HepG2 (cell line): ENCODE measurements around the gene APIP. TPM values are rescaled to one million over a fixed set of nuclear protein-coding genes. Genes with fewer than 3 reads are reported as not detected.

Experiments used
- AHDC1 ChIP-seq: sonication (generic); formaldehyde crosslinking; IDR thresholded peaks from 2 replicates; pipeline ENCODE4 v1.5.1; 2020; ENCODE audit warnings: mild to moderate bottlenecking, missing genetic modification reagents, borderline replicate concordance
- BORCS8-MEF2B ChIP-seq: sonication (generic); formaldehyde crosslinking; IDR thresholded peaks from 2 replicates; pipeline ENCODE4 v1.8.0; 2022; ENCODE audit warnings: mild to moderate bottlenecking, missing genetic modification reagents
- BRD4 ChIP-seq: sonication (generic); formaldehyde crosslinking; IDR thresholded peaks from 2 replicates; pipeline ENCODE4 v1.4.0; 2020; ENCODE audit warnings: missing genetic modification reagents
- ELF3 ChIP-seq: IDR thresholded peaks from 2 replicates; pipeline ENCODE4 v1.6.1; 2016; ENCODE audit warnings: missing genetic modification reagents, missing compliant biosample characterization
- FOXA1 ChIP-seq, 2 experiments: fragments of 450-650 bp in 1 of 2; sonication (generic) in 1 of 2; formaldehyde crosslinking in 1 of 2; IDR thresholded peaks; 2 replicates each; pipeline versions ENCODE4 v1.4.0 to v1.6.1; 2016 to 2020; ENCODE audit warnings: missing genetic modification reagents in 1 of 2
- FOXA3 ChIP-seq: IDR thresholded peaks from 2 replicates; pipeline ENCODE4 v1.6.1; 2016; ENCODE audit warnings: missing genetic modification reagents, missing compliant biosample characterization
- GLI4 ChIP-seq: sonication (generic); formaldehyde crosslinking; IDR thresholded peaks from 2 replicates; pipeline ENCODE4 v1.5.1; 2020; ENCODE audit warnings: missing genetic modification reagents, mild to moderate bottlenecking, moderate library complexity, borderline replicate concordance
- HDAC6 ChIP-seq: fragments of 200-600 bp; sonication (generic); IDR thresholded peaks from 2 replicates; pipeline ENCODE4 v1.7.0; 2017; ENCODE audit warnings: mild to moderate bottlenecking, antibody characterized with exemption, low read length, low read depth
- HNF4G ChIP-seq, 2 experiments: sonication (generic) in 1 of 2; formaldehyde crosslinking in 1 of 2; IDR thresholded peaks; 2 replicates each; pipeline versions ENCODE4 v1.4.0 to v1.6.1; 2011 to 2020; ENCODE audit warnings: borderline replicate concordance in 2 of 2, low read depth in 2 of 2, mild to moderate bottlenecking in 2 of 2, low read length in 1 of 2, missing genetic modification reagents in 1 of 2, moderate library complexity in 1 of 2
- HOMEZ ChIP-seq: IDR thresholded peaks from 2 replicates; pipeline ENCODE4 v1.6.1; 2016; ENCODE audit warnings: low read depth
- MYNN ChIP-seq: sonication (generic); formaldehyde crosslinking; IDR thresholded peaks from 2 replicates; pipeline ENCODE4 v1.4.0; 2020; ENCODE audit warnings: mild to moderate bottlenecking, low read depth, missing genetic modification reagents
- NFRKB ChIP-seq: fragments of 450-650 bp; IDR thresholded peaks from 2 replicates; pipeline ENCODE4 v1.6.1; 2017
- PHF8 ChIP-seq: sonication (generic); formaldehyde crosslinking; IDR thresholded peaks from 2 replicates; pipeline ENCODE4 v1.5.0; 2020; ENCODE audit warnings: missing genetic modification reagents
- SALL1 ChIP-seq: sonication (generic); formaldehyde crosslinking; IDR thresholded peaks from 2 replicates; pipeline ENCODE4 v1.8.0; 2022; ENCODE audit warnings: mild to moderate bottlenecking, missing genetic modification reagents
- SOX5 ChIP-seq: IDR thresholded peaks from 2 replicates; pipeline ENCODE4 v1.6.1; 2016; ENCODE audit warnings: borderline replicate concordance
- ZGPAT ChIP-seq: IDR thresholded peaks from 2 replicates; pipeline ENCODE4 v1.6.1; 2016; ENCODE audit warnings: mild to moderate bottlenecking
- ZMYM4 ChIP-seq: sonication (generic); formaldehyde crosslinking; IDR thresholded peaks from 2 replicates; pipeline ENCODE4 v1.8.1; 2023; ENCODE audit warnings: mild to moderate bottlenecking, missing genetic modification reagents
- ZNF160 ChIP-seq: sonication (generic); formaldehyde crosslinking; IDR thresholded peaks from 2 replicates; pipeline ENCODE4 v1.8.0; 2022; ENCODE audit warnings: mild to moderate bottlenecking, inconsistent platforms, missing genetic modification reagents
- ZNF354B ChIP-seq: sonication (generic); formaldehyde crosslinking; IDR thresholded peaks from 2 replicates; pipeline ENCODE4 v1.8.0; 2022; ENCODE audit warnings: mild to moderate bottlenecking, missing genetic modification reagents
- ZNF678 ChIP-seq: sonication (generic); formaldehyde crosslinking; IDR thresholded peaks from 2 replicates; pipeline ENCODE4 v1.4.0; 2020; ENCODE audit warnings: mild to moderate bottlenecking, missing genetic modification reagents
- ZNF766 ChIP-seq: sonication (generic); formaldehyde crosslinking; IDR thresholded peaks from 2 replicates; pipeline ENCODE4 v1.5.0; 2020; ENCODE audit warnings: missing genetic modification reagents, borderline replicate concordance
- ZSCAN31 ChIP-seq: sonication (generic); formaldehyde crosslinking; IDR thresholded peaks from 2 replicates; pipeline ENCODE4 v1.5.0; 2020; ENCODE audit warnings: low read depth, mild to moderate bottlenecking, missing genetic modification reagents
- polyA plus RNA-seq, 8 experiments: library from polyadenylated mRNA; depleted of rRNA in 3 of 8; stranded (reverse) in 7 of 8; unstranded in 1 of 8; fragments of >200 nt; fragmentation: Illumina TruSeq in 4 of 8; extraction: Trizol in 4 of 8; gene quantifications; 2 replicates each; pipeline versions ENCODE4 v1.2.1 to v1.2.3, GENCODE V29; 2011 to 2016; ENCODE audit warnings: low read depth in 4 of 8, missing spikeins in 1 of 8, mixed read lengths in 1 of 8; ENCODE audit not compliant: insufficient read depth in 1 of 8
- total RNA-seq, 5 experiments: library from RNA; depleted of rRNA; stranded (reverse); fragments of >200 nt; fragmentation: Illumina TruSeq; extraction: Trizol; gene quantifications; 2 replicates each; pipeline ENCODE4 v1.2.3, GENCODE V29; 2016; ENCODE audit warnings: low read depth in 1 of 5

APIP gene
- total and polyA plus RNA-seq, 2 of the 13 experiments (the other 11 are each of a cell fraction or from before 2014, with no cell fraction given) = 16.9 to 31.0 TPM

GRCh38 chr11:34964610-34965331 is 48.6 kb upstream of the APIP start (continued):
- peak; percentile 41; the same call in 1 of the 2 replicates for TF ChIP-seq AHDC1 (CRISPR knock-in tag)
- no peak for TF ChIP-seq HDAC6
- TF ChIP-seq PHF8 = no peak
- 0 out of 2 replicates have a peak, but pooled peaks have one; percentile 30 for TF ChIP-seq SALL1
- TF ChIP-seq ZNF678 = no peak
- no peak for TF ChIP-seq ZNF766 (CRISPR knock-in tag)
- TF ChIP-seq BRD4 (CRISPR knock-in tag) = no peak
- peak; percentile 37; the same call in 1 of the 2 replicates for TF ChIP-seq ELF3 (CRISPR knock-in tag)
- no peak for TF ChIP-seq FOXA1 (IDR thresholded peaks at IDR 0.05)
- TF ChIP-seq FOXA1 (CRISPR knock-in tag; IDR thresholded peaks at IDR 0.05) = peak; percentile 23; the same call in 1 of the 2 replicates
- TF ChIP-seq FOXA3 (CRISPR knock-in tag) = peak; percentile 62
- TF ChIP-seq ZNF160 = no peak
- peak; percentile 47; the same call in 1 of the 2 replicates for TF ChIP-seq ZMYM4
- TF ChIP-seq NFRKB = no peak
- peak; percentile 36; the same call in 1 of the 2 replicates for TF ChIP-seq SOX5 (CRISPR knock-in tag)
- no peak for TF ChIP-seq ZNF354B (CRISPR knock-in tag)
- no peak for TF ChIP-seq BORCS8-MEF2B (CRISPR knock-in tag)
- TF ChIP-seq HOMEZ (CRISPR knock-in tag) = peak; percentile 77; the same call in 1 of the 2 replicates
- no peak for TF ChIP-seq GLI4
- no peak for TF ChIP-seq HNF4G (IDR thresholded peaks at IDR 0.05; ENCODE audit: borderline replicate concordance, low read depth, low read length)
- TF ChIP-seq HNF4G (CRISPR knock-in tag; IDR thresholded peaks at IDR 0.05; ENCODE audit: borderline replicate concordance, low read depth) = no peak
- TF ChIP-seq MYNN (CRISPR knock-in tag) = no peak
- peak; percentile 41; the same call in 1 of the 2 replicates for TF ChIP-seq ZGPAT (CRISPR knock-in tag)
- no peak for TF ChIP-seq ZSCAN31 (CRISPR knock-in tag)
